HUDEP-2 (cell line): Measurements from ENCODE around the gene ITGA11.

Experiments used
- DNase-seq, 76 experiments: peaks; one replicate each; lab custom pipeline; 2025; ENCODE audit not compliant: unreplicated experiment in 76 of 76; lab: John Stamatoyannopoulos, UW

ITGA11 gene

DNA sequence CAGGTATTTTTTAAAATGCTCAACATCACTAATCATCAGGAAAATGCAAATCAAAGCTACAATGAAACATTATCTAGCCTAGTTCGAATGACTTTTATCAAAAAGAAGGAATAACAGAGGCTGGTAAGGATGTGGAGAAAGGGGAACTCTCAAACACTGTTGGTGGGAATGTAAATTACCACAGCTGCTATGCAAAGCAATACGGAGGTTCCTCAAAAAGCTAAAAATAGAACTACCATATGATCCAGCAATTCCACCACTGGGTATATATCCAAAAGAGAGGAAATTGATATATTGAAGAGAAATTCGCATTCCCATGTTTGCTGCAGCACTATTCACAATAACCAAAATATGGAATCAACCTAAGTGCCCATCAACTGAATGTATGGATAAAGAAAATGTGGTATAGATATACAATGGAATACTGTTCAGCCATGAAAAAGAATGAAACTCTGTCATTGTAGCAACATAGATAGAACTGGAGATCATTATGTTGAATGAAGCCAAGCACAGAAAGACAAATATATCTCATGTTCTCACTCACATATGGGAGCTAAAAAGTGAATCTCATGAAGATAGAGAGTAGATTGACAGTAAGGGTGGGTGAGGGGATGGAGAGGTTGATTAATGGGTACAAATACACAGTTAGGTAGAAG lies 182.8 kb downstream of the ITGA11 start:
- no peak for DNase-seq
